ENCODE data around the gene SOCS3.

- no peak for TF ChIP-seq EZH2 (IDR thresholded peaks at IDR 0.05; ENCODE audit: insufficient read depth, poor library complexity, severe bottlenecking)
- no peak for TF ChIP-seq EZH2phosphoT487 (IDR thresholded peaks at IDR 0.05; ENCODE audit: insufficient read depth, low read depth)
Measured at GRCh38 chr17:78401891-78402290, 42.0 kb upstream of the SOCS3 start.
